Measurements from ENCODE around the gene SIRT3.
"Not testable (repeated sequence)": the region's sequence is repeated elsewhere in the genome, so short reads cannot be mapped to it uniquely, and the experiment has no call there.

Gene SIRT3

DNA sequence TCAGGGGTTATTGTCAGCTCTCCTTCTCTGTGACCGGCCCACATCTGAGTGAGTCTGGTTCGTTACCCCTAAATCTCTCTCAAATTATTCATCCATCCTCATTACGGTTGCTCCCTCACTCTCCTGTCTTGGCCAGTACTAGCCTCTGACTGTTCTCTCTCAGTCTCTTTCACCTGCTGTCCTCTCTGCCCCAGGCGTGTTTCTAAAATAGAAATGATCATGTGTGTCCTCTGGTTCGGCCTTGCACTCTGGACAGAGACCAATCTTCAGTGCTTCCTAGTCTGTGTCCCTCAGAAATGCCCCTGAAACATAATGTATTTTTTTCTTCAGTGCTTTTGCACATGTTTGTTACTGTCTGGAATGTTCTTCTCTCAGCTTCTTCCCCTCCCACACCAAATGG, 5.5 kb upstream of the SIRT3 start:
- TF ChIP-seq GATA1 (IDR thresholded peaks at IDR 0.05; ENCODE audit: low read depth, low read length) (no peak), POLR2A (IDR thresholded peaks at IDR 0.05; ENCODE audit: low read length) (no peak)

DNA sequence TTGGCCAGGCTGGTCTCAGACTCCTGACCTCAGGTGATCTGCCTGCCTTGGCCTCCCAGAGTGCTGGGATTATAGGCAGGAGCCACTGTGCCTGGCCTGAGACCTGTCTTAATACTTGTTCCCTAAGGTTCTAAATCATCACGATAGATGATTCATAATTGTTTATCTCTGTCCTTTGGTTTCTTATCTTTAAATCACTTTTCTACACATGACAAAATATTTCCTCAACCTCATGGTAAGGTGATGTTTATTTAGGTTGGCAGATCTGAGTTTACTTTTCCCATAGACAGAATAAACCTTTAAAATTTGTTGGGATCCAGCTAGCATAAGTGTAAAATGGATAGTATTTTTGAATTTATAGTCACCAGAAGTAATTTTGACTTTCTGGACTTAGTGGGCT, 4.2 kb upstream of the SIRT3 start:
- DNase-seq, result no peak
- TF ChIP-seq POLR2A (IDR thresholded peaks at IDR 0.05; ENCODE audit: low read length) (no peak), GATA1 (IDR thresholded peaks at IDR 0.05; ENCODE audit: low read depth, low read length) (no peak)

More for the DNA sequence above, 5.5 kb upstream of the SIRT3 start:
- DNase-seq, result no peak

DNA sequence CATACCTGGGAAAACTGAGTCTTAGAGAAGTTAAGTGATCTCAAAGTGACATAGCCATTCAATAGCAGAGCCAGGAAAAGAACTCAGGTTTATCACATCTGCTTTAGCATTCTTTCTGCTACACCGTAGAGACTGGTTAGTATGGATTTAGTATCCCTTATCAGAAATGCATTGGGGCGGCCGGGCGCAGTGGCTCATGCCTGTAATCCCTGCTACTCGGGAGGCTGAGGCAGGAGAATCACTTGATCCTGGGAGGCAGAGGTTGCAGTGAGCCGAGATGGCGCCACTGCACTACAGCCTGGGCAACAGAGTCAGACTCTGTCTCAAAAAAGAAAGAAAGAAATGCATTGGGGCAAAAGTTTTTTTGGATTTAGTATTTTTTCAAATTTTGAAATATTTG, 2.2 kb upstream of the SIRT3 start:
- not testable (repeated sequence) for DNase-seq

DNA sequence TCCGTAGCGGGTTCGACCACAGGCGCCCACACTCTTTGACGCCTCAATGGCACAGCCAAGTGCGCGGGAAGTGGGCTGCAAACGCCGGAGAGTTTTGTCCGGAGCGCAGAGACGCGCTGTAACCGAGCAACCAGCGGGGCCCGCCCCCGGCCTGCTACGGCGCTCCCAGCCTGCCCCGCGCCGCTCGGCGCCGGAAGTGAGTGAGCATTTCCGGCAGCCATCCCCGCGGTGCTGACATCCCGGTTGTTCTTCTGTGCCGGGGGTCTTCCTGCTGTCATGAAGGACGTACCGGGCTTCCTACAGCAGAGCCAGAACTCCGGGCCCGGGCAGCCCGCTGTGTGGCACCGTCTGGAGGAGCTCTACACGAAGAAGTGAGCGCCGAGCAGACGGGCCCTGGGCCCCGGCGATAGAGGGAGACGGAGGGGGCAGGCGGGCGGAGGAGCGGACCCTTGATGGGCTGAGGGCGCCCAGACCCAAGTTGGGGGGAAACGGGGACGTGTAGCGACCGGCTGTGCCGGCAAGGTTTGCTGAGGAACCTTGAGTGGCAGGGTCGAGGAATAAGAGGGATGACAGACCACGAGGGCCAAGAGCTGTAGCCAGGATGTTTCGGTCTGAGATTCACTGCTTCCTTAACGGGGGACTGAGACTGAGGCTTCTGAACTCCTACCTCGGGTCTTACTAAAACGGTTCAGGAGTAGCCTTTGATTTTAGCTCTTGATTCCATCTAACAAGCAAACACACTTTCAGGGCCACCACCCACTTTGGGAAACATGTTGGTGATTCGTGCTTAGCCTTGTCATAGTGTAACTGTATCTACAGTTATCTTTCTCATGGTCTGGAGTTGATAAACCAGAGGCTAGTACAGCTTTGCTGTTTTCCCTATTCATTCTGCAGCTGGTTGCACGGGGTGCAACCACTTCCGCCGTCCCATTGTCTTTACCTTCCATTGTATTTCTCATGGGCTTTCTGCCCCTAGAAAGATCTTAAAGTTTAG, 929 bp upstream of the SIRT3 start, which contains the start of gene PSMD13:
Gene PSMD13 (plus strand): TSS at position 203 of the 994 bp plus-strand sequence. CDS start 74 bp downstream, at position 277.
- TF ChIP-seq GATA1 (IDR thresholded peaks at IDR 0.05; ENCODE audit: low read depth, low read length) (no peak), POLR2A (IDR thresholded peaks at IDR 0.05; ENCODE audit: low read length) (peak; percentile 71)
- peak; percentile 89 to 92 for DNase-seq

DNA sequence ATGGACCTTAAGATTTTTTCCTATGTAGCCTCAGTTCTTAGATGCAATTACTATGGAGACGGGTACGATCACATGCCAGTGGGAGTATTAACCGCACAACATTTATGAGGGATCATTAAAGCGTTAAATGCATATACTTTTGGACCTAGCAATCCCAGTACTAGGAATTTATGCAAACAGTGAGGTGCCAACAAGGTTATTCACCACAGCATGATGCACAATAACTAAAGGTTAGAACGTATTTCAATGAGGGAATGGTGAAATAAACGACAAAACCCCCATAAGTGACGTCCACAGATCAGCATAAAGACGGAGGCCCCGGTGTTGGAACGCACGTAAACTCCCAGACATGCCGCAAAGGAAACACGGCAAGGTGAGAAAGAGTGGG, 539 bp downstream of the SIRT3 start:
- DNase-seq, result peak in 1 of 2 experiments; percentile 55
- TF ChIP-seq GATA1 (IDR thresholded peaks at IDR 0.05; ENCODE audit: low read depth, low read length), result no peak
- TF ChIP-seq POLR2A (IDR thresholded peaks at IDR 0.05; ENCODE audit: low read length), result no peak

DNA sequence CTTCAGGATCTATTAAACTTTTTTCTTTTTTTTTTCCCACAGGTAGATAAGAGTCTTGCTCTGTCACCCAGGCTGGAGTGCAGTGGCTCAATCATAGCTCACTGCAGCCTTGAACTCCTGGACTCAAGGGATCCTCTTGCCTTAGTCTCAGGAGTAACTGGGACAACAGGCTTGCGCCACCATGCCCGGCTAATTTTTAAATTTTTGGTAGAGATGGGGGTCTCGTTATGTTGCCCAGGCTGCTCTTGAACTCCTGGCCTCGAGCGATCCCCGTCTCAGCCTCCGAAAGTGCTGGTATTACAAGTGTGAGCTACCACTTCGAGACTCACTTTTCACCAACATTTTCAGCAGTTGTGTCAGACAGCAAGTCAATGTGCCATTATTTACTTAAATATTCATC, 962 bp downstream of the SIRT3 start:
- no peak for DNase-seq
- no peak for TF ChIP-seq POLR2A (IDR thresholded peaks at IDR 0.05; ENCODE audit: low read length)
- TF ChIP-seq GATA1 (IDR thresholded peaks at IDR 0.05; ENCODE audit: low read depth, low read length), result no peak

DNA sequence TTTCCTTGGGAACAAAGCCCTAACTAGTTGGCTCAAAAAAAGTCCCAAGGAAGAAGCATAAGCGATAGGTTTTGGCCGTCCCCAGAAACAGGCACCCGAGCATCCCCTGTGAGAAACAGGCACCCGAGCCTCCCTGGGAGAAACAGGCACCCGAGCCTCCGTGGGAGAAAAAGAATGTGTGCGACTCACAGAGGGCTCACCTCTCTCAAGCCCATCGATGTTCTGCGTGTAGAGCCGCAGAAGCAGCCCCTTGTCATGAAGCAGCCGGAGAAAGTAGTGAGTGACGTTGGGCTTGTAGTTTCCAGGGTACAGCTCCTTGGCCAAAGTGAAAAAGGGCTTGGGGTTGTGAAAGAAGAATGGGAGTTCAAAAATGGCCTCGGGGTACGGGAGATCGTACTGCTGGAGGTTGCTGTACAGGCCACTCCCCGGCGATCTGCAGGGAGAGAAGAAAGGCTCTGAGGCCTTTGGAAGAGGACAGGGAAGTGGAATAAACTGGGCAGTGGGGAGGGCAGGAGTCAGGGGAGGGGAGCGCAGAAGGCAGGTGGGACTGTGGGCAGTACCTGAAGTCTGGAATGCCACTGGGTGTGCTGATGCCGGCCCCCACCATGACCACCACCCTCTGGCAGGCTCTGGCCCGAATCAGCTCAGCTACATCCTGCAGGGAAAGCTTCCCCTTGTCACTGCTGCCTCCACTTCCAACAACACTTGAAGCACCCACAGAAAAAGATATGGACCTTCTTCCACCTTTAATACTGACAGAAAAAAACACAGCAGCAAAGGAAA, 3.2 kb downstream of the SIRT3 start:
- TF ChIP-seq GATA1 (IDR thresholded peaks at IDR 0.05; ENCODE audit: low read depth, low read length) (no peak), POLR2A (IDR thresholded peaks at IDR 0.05; ENCODE audit: low read length) (no peak)
- no peak for DNase-seq

DNA sequence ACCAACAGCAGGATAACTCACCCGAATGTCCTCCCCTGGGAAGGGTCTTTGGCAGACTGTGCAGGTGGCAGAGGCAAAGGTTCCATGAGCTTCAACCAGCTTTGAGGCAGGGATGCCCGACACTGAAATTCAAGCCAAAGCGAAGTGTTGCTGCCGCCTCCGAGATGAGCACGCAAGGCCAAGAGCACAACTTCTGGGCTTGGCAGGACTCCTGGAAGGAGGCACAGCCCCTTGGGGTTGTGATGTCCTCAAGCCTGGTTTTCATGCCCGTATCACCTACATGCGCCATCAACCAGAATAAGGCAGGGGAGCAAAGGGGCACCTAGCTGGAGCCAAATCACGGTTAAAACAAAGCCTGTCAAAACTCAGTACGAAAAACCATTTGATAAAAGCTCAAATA, 5.7 kb downstream of the SIRT3 start:
- TF ChIP-seq GATA1 (IDR thresholded peaks at IDR 0.05; ENCODE audit: low read depth, low read length) (no peak), POLR2A (IDR thresholded peaks at IDR 0.05; ENCODE audit: low read length) (no peak)
- no peak for DNase-seq

DNA sequence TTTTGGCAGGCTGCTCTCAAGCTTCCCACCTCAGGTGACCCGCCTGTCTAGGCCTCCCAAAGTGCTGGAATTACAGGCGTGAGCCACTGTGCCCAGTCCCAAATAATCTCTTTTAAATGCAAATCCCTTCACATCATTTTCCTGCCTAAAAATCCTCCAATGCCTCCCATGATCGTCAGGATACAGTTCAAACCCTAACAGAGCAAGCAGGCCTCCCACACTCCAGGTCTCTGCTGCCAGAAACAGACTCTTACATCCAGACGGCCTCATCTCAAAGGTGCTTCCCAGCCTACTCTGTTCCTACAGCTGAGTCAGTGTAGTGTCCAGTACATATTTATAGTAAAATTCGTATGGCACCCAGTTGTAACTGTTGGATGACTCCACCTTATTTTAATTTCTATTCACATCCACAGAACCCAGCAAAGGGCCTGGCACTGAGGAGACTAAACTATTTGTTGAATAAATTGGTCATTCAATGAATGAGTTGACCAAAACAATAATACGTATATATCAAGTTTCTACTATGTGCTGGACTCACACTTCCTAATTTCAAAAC, 8.2 kb downstream of the SIRT3 start:
- TF ChIP-seq GATA1 (IDR thresholded peaks at IDR 0.05; ENCODE audit: low read depth, low read length), result no peak
- no peak for TF ChIP-seq POLR2A (IDR thresholded peaks at IDR 0.05; ENCODE audit: low read length)

DNA sequence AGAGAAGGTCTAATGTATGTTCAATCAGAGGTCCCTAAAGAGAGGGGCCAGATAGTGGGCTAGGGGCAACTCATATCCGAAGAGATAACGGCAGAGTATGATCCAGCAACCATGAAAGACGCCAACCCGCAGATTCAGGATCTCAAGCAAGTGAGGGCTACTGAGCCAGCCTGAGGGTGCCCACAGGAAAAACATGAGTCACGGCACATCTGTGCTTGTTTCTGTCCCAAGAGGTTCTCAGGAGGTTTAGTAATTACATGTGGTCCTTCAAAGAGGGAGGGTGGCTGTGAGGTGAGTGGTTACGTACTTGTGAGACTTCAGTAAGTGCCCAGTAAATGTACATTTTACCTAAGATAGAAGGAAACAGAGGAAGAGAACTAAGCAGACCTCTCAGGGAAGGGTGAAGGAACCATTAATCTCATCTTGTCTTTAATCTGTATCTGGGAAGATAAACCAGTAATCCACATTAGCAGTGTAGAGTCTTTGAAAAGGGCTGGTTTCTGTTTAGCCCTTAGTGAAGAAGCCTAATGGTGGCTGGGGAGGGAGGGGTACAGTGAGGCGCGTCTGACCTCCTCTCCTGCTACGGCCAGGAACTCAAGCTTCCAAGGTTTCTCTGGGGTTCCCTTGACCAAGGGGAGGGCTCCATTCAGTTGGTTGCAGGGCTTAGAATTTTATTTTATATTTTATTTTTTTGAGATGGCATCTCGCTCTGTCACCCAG, 10.2 kb downstream of the SIRT3 start:
- DNase-seq, result no peak
- TF ChIP-seq GATA1 (IDR thresholded peaks at IDR 0.05; ENCODE audit: low read depth, low read length), result no peak
- TF ChIP-seq POLR2A (IDR thresholded peaks at IDR 0.05; ENCODE audit: low read length), result no peak

More for the DNA sequence above, 8.2 kb downstream of the SIRT3 start:
- no peak for DNase-seq

DNA sequence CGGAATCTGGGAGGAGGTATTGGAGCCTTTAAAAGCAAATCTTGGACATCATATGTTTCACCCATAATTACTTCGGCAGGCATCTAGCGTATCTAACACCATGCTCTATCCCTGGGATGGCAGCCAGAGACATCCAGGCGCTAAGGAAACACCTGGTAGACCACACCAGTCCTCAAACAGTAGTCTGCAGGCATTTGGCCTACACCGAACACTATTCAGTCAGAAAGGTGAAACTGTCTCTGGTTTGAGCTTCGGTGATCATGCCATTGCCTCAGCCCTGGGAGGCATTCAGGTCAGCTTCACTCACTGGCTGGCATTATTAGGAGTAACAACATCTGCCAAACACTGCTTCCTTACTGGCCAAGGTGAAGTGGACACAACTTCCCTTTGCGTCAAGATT, 11.7 kb downstream of the SIRT3 start:
- TF ChIP-seq POLR2A (IDR thresholded peaks at IDR 0.05; ENCODE audit: low read length) (no peak), GATA1 (IDR thresholded peaks at IDR 0.05; ENCODE audit: low read depth, low read length) (no peak)
- no peak for DNase-seq

DNA sequence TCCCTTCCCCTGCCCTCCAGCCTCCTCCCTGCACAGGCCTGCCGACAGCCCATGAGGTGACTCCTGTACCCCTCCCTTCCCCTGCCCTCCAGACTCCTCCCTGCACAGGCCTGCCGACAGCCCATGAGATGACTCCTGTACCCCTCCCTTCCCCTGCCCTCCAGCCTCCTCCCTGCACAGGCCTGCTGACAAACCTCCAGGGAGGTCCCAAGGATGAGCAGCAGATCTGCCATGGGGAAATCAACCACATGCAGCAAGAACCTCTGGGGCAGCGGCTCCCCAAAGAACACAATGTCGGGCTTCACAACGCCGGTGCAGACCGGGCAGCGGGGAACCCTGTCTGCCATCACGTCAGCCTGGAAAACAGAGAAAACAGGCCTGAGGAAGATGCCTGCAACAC, 12.3 kb downstream of the SIRT3 start:
- DNase-seq, result no peak
- TF ChIP-seq GATA1 (IDR thresholded peaks at IDR 0.05; ENCODE audit: low read depth, low read length) (no peak), POLR2A (IDR thresholded peaks at IDR 0.05; ENCODE audit: low read length) (no peak)

DNA sequence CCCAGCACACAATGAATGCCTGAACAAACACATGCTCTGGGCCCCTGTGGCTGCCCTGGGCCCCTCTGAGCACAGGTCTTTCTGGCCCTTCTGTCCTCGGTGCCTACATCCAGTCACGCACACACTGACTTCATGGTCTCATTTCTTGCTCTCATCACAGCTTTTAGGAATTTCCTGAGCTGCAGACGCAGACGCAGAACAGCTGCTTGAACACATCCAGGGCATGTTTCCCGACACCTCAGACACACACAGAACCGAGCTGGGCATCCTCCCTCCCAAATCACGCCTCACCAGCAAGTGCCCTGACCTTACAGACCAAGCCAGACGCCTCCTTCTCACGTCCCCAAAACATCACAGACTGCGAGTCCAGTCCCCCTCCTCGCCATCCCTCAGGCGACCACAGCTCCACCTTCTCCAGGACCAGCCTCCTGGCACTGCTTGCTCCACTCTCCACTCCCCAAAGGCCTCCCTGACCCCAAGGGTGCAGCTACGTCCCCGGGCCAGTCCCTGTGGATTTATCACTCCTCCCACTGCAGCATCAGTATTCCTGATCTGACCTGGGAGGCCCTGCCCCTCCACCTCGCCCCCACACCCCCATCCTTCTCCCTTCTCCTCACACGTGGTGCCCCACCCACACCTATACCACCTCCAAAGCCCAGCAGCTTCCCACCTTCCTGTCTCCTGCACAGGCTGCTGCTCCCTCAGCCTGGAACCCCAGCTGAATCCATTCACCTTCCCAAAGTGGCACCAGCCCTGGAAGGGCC, 12.9 kb downstream of the SIRT3 start:
- no peak for DNase-seq
- no peak for TF ChIP-seq POLR2A (IDR thresholded peaks at IDR 0.05; ENCODE audit: low read length)
- TF ChIP-seq GATA1 (IDR thresholded peaks at IDR 0.05; ENCODE audit: low read depth, low read length), result no peak

Measured in erythroblast (primary cell).